ENCODE data around the gene USP32.

The USP32 gene

GRCh38 chr17:60300949-60301348 lies 91.0 kb downstream of the USP32 start:
- no peak for DNase-seq (ENCODE audit: low read depth)
- TF ChIP-seq CTCF (conservative IDR thresholded peaks at IDR 0.05; ENCODE audit: control insufficient read depth, insufficient read depth, low read depth, low read length) = no peak
- H3K4me3 ChIP-seq (ENCODE audit: control insufficient read depth, low read depth, low read length) = no peak overlapping the region

- TF ChIP-seq CTCF (conservative IDR thresholded peaks at IDR 0.05; ENCODE audit: control insufficient read depth, insufficient read depth, low read depth, low read length) = no peak
- DNase-seq (ENCODE audit: low read depth) = no peak
- no peak overlapping the region for H3K4me3 ChIP-seq (ENCODE audit: control insufficient read depth, low read depth, low read length)
Observed at GRCh38 chr17:60300011-60300410, 91.9 kb downstream of the USP32 start.

- H3K4me3 ChIP-seq (ENCODE audit: control insufficient read depth, low read depth, low read length) = no peak overlapping the region
- no peak for DNase-seq (ENCODE audit: low read depth)
- no peak for TF ChIP-seq CTCF (conservative IDR thresholded peaks at IDR 0.05; ENCODE audit: control insufficient read depth, insufficient read depth, low read depth, low read length)
Observed at GRCh38 chr17:60297760-60298401, 94.1 kb downstream of the USP32 start.

- TF ChIP-seq CTCF (conservative IDR thresholded peaks at IDR 0.05; ENCODE audit: control insufficient read depth, insufficient read depth, low read depth, low read length) = no peak
- no peak for DNase-seq (ENCODE audit: low read depth)
- no peak overlapping the region for H3K4me3 ChIP-seq (ENCODE audit: control insufficient read depth, low read depth, low read length)
Observed at GRCh38 chr17:60296177-60296576, 95.8 kb downstream of the USP32 start.

- no peak overlapping the region for H3K4me3 ChIP-seq (ENCODE audit: control insufficient read depth, low read depth, low read length)
- TF ChIP-seq CTCF (conservative IDR thresholded peaks at IDR 0.05; ENCODE audit: control insufficient read depth, insufficient read depth, low read depth, low read length) = no peak
- DNase-seq (ENCODE audit: low read depth) = no peak
Observed at GRCh38 chr17:60293580-60294335, 98.2 kb downstream of the USP32 start.

GRCh38 chr17:60292697-60293096 lies 99.2 kb downstream of the USP32 start:
- no peak for DNase-seq (ENCODE audit: low read depth)
- no peak overlapping the region for H3K4me3 ChIP-seq (ENCODE audit: control insufficient read depth, low read depth, low read length)
- no peak for TF ChIP-seq CTCF (conservative IDR thresholded peaks at IDR 0.05; ENCODE audit: control insufficient read depth, insufficient read depth, low read depth, low read length)
